ENCODE data around the gene ZFPM1.

Gene ZFPM1

GRCh38 chr16:88435437-88436355, 17.4 kb upstream of the ZFPM1 start:
- DNase-seq, result no peak

GRCh38 chr16:88436796-88437195, 16.3 kb upstream of the ZFPM1 start:
- no peak for DNase-seq

GRCh38 chr16:88437367-88437964, 15.6 kb upstream of the ZFPM1 start:
- no peak for DNase-seq

GRCh38 chr16:88438084-88438870, 14.8 kb upstream of the ZFPM1 start:
- DNase-seq, result no peak

- no peak for DNase-seq
Observed at GRCh38 chr16:88439016-88439415, 14.1 kb upstream of the ZFPM1 start.

- no peak for DNase-seq
Observed at GRCh38 chr16:88439706-88440105, 13.4 kb upstream of the ZFPM1 start.

GRCh38 chr16:88440111-88440510, 13.0 kb upstream of the ZFPM1 start:
- no peak for DNase-seq

GRCh38 chr16:88440686-88441405, 12.2 kb upstream of the ZFPM1 start:
- DNase-seq, result no peak

- no peak for DNase-seq
Observed at GRCh38 chr16:88441460-88441859, 11.6 kb upstream of the ZFPM1 start.

GRCh38 chr16:88442383-88442726, 10.7 kb upstream of the ZFPM1 start:
- DNase-seq, result no peak

- no peak for DNase-seq
Observed at GRCh38 chr16:88442727-88443576, 10.1 kb upstream of the ZFPM1 start.

- DNase-seq, result no peak
Observed at GRCh38 chr16:88444826-88445582, 8.1 kb upstream of the ZFPM1 start.

GRCh38 chr16:88445583-88445960, 7.5 kb upstream of the ZFPM1 start:
- DNase-seq, result no peak

- DNase-seq, result no peak
Observed at GRCh38 chr16:88446061-88446460, 7.0 kb upstream of the ZFPM1 start.

- no peak for DNase-seq
Observed at GRCh38 chr16:88446736-88447135, 6.3 kb upstream of the ZFPM1 start.

- no peak for DNase-seq
Observed at GRCh38 chr16:88447881-88448280, 5.2 kb upstream of the ZFPM1 start.

- no peak for DNase-seq
Observed at GRCh38 chr16:88448461-88449266, 4.4 kb upstream of the ZFPM1 start.

- no peak for DNase-seq
Observed at GRCh38 chr16:88449267-88449561, 3.9 kb upstream of the ZFPM1 start.

- no peak for DNase-seq
Observed at GRCh38 chr16:88451586-88452481, 1.2 kb upstream of the ZFPM1 start.

All from NCI-H510A (cell line).